GM19240 (cell line): ENCODE results near the gene ROPN1.
"Not testable (repeated sequence)": the region's sequence is repeated elsewhere in the genome, so short reads cannot be mapped to it uniquely, and the experiment has no call there.

Experiments
- DNase-seq: peaks from one replicate; pipeline ENCODE4 v3.0.0; 2011; ENCODE audit warnings: low spot score; ENCODE audit not compliant: insufficient read length

Gene ROPN1

GRCh38 chr3:123997543-123997942 is 5.6 kb upstream of the ROPN1 start:
- DNase-seq = no peak

- no peak for DNase-seq
Observed at GRCh38 chr3:123993818-123994217, 1.9 kb upstream of the ROPN1 start.

DNA sequence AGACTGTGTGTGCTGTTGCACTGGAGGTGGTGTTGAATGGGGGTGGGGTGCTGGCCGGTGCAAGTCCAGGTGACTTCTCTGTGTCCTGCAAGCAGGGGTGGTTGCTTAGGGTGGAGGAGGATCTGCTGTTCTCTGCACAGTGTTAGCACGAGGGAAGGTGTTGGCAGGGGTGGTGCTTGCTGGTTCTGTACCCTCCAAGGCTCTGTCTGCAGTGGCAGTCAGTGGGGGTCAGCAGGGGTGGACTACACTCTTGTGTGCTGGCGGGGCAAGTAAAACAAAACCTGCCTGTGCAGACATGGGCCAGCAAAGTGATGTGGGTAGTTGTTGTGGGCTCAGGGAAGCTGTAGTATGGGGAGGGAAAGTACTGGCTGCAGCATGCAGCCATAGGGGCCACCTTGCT is 5.5 kb downstream of the ROPN1 start:
- DNase-seq = no peak

GRCh38 chr3:123984957-123985356 is 7.0 kb downstream of the ROPN1 start:
- no peak for DNase-seq

DNA sequence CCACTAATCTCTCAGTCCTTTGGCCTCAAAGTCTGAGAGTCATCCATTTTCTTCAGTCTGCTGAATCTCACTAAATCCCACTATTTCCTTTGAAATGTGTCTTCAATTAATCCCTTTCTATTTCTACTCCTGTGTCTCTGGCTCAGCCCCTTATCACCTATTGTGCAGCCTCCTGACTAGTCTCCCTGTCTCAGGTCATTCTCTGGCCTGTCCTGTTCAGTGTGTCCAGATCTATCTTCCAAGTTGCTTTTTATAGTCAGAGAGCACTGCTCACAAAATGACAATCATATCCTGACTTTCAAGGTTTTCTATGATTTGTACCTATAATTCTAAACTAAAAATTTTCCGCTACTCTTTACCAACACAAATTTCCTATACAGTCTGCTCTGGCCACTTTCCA is 7.6 kb downstream of the ROPN1 start:
- no peak for DNase-seq

DNA sequence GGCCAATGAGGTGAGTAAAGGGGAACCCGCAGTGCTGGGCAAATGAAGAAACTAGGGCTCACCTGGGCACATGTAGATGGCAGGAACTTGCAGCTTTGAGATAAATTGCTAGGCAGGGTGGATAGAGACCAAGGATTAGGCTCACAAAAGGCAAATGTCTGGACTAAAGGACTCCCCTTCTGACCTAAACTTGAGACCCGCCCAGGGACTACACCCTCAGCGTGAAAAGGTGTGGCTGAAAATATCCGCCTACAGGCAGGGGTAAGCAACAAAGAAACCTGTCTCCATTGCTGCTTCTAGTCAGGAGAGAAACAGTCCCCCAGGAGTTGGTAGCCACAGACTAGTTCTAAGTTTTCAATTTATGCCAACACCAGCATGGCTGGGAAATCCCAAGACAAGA is 10.6 kb downstream of the ROPN1 start:
- DNase-seq = not testable (repeated sequence)

- DNase-seq = no peak
Observed at GRCh38 chr3:123980539-123980938, 11.4 kb downstream of the ROPN1 start.

DNA sequence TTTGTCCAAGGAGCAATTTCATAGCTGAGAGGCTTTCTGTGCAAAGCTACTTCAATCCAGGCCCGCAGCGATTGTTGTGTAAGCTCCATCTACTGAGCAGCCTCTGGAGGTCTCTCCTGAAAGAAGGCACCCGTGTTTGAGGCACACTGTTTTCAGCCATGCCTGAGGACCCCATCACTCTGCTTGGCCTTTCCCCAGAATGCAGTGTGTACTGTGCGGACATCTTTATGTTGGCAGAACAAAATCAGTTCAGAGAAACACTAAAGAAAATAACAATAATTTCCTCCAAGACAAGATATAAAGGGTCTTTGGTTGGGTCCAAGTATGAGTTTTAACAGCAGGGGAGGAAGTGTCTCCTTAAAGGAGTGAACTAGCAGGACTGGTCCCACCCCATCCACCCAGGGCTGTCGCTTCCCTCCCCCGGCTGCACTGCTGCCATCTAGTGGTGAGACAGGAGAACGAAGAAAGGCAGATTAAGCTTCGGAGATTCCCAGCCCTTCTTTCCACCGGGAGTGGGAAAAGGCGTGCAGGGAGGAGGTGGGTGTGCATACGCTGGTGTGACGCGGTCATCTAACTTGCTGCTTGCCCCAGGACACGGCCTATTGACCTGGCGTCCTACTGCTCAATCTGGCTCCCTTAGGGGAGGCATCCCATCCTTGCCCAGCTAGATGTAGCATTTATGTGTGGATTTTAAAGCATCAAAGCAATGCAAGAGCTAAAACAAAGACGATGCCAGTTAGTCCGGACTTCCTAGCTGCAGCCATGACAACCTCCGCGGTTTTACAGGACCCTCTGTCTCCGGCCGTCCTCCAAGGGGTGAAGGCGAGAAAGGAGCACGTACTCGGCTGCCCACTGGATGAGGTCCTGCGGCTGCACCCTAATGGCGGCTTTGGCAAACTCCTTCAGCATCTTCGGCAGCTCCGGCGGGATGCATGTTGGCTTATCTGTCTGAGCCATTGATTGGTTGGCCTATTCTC is 12.1 kb downstream of the ROPN1 start:
- not testable (repeated sequence) for DNase-seq

DNA sequence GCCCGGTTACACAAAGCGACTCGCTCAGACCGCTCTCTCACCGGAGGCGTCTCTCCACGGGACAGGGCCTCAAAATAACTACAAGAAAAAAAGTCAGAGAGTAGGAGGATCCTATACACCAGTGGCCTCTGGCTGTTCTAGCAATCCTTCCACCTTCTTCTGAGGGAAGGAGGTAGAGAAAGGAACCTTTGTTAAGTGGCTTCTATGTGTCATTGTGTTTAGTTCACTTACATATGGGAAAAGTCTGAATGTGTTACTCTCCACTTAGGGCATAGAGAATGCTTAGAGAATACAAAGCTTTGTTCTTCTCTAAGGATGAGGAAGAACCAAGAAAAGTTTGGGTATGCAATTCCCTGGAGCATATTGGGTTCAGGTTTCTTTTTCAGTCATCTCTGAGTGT is 15.0 kb downstream of the ROPN1 start:
- DNase-seq = not testable (repeated sequence)

DNA sequence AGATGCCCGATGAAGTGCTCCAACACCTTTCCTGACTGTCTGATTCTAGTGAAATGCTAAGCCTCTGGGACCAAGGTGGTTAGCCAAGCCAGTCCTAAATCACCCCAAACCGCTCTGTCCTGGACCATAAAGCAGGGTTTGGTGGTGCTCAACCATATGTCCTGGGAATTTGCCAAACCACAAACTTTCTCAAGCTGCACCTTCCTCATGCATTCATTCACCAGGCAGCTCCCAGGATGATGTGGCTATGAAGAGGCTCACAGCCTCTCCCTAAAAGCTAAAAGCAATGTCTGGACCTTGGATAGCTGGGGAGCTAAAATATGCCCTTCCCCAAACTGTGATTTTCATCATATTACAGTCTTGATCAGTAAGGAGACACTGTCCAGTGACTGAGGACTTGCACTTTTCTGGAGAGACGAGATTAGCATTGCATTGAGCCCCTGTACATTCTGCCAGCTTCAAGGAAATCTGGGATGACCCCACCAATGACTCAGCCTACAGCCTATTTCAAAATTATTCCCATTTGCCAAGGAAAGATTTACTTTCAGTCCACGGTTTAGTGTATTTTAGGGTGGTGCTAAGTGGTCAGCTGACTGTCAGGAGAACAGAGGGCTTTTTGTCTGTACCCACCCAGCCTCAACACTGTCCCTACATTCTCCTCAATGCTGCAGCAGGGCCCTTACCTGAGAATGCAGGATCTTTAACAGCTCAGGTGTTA is 15.6 kb downstream of the ROPN1 start:
- not testable (repeated sequence) for DNase-seq

- DNase-seq = not testable (repeated sequence)
Observed at GRCh38 chr3:123975030-123975429, 16.9 kb downstream of the ROPN1 start.

DNA sequence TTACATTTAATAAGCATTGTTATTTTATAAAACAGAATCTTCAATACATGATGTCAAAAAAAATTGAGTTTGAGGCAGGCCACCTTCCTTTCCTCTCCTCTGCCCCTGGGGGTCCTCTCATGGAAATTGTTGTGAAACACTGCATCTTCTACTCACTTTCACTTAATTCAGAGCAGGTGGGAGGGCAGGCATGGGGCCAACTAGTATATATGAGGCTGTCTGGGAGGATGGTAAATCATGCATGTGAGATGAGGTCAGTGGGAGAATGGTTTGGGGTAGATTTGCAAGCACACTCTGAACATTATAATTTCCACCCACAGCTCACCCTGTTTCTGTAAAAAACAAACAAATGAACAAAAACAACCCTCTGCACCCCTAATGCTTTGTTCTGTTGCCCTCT is 20.5 kb downstream of the ROPN1 start:
- no peak for DNase-seq

GRCh38 chr3:123967260-123967659 is 24.7 kb downstream of the ROPN1 start:
- not testable (repeated sequence) for DNase-seq

GRCh38 chr3:123966799-123967198 is 25.1 kb downstream of the ROPN1 start:
- not testable (repeated sequence) for DNase-seq

GRCh38 chr3:123964793-123965192 is 27.1 kb downstream of the ROPN1 start:
- DNase-seq = not testable (repeated sequence)

- no peak for DNase-seq
Observed at GRCh38 chr3:123961508-123961856, 30.4 kb downstream of the ROPN1 start.

GRCh38 chr3:123960781-123961507 is 31.0 kb downstream of the ROPN1 start, which contains the start of gene CCDC14:
CCDC14 (minus strand) TSS chr3:123961229; CDS start chr3:123961173, 56 bp downstream.
- peak; percentile 36 for DNase-seq

- DNase-seq = no peak
Observed at GRCh38 chr3:123953735-123954134, 38.2 kb downstream of the ROPN1 start.

DNA sequence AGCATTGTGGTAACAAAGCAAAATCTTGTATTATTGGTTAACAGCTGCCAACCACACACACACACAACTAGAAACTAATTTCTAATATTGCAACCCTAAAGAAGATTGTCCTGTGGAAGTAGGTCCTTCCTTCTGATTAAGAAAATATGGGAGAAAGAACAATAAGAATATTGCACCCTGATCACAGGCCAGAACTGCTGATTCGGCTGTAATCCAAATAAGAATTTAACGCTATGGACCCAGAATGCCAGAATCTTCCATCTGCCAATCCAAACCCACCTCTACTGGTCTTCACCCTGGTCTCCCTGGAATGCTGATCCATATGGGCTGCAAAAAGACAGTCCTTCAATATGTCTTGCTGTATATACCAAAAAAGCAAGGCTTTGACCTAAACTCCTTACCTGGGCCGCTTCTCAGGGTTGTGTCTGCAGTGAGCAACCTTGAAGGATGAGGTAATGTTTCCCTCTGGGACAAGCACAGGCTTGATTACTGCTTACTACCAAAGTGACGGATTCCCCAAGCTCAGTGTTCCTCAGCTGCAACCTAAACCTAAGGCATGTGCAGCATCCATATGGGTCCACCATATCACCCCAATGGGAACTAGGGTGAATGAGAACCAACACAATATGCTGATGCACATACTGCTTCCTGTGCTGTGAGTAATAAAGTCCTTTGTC is 38.9 kb downstream of the ROPN1 start:
- DNase-seq = no peak

DNA sequence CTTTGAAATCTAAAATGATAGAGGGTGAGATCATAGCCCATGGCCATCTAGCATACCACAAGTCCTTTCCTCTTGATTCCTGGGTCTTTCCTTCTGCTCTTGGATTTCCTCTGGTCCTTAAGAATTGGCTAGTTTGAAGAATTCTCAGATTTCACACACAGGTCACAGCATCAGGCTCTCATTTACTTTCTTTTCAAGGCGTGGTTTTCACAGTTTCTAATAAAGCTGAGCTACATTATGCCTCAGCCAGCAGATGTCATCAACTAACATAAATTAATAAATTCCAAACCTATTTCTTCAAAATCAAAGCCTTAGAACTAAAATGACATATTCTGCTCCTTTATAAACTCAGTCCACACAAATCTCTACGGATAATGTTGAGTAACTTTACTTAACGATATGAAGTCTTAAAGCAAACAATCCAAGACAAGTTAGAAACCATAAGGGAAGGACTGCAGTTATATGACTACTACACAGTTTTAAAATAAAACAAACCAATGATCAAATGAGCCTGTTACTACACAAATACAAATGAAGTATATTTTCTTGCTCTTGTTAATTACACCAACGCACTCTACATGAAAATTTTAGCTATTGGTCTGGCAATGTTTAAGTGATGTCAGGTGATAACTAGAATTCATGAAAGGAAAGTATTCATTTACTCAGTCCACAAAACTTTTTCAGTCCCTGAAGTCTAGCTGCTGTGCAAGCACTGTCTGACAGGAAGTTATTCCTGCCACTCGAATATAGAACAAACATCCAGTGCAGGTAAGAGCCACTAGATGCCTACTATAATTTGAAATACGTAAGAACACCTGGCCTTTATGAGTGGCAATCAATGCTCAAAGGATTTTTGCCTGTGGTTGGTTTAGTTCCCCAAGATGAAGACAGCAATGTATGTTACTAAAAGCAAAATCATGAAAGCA is 40.1 kb downstream of the ROPN1 start:
- no peak for DNase-seq
